Jurkat, Clone E6-1 (cell line): ENCODE results near the gene SZT2.
A peak's percentile ranks its signal among the peaks of the same experiment; 100 is the strongest.
"Not testable (repeated sequence)": the region's sequence is repeated elsewhere in the genome, so short reads cannot be mapped to it uniquely, and the experiment has no call there.

ENCODE experiments used
- DNase-seq: peaks from one replicate; pipeline ENCODE4 v3.0.0-alpha.2; 2011; ENCODE audit warnings: low read depth, low spot score
- H3K4me3 ChIP-seq: 2 replicates; pipeline ENCODE4 v1.5.1; 2011; ENCODE audit warnings: mild to moderate bottlenecking, low read length, control low read depth, moderate library complexity

The SZT2 gene

DNA sequence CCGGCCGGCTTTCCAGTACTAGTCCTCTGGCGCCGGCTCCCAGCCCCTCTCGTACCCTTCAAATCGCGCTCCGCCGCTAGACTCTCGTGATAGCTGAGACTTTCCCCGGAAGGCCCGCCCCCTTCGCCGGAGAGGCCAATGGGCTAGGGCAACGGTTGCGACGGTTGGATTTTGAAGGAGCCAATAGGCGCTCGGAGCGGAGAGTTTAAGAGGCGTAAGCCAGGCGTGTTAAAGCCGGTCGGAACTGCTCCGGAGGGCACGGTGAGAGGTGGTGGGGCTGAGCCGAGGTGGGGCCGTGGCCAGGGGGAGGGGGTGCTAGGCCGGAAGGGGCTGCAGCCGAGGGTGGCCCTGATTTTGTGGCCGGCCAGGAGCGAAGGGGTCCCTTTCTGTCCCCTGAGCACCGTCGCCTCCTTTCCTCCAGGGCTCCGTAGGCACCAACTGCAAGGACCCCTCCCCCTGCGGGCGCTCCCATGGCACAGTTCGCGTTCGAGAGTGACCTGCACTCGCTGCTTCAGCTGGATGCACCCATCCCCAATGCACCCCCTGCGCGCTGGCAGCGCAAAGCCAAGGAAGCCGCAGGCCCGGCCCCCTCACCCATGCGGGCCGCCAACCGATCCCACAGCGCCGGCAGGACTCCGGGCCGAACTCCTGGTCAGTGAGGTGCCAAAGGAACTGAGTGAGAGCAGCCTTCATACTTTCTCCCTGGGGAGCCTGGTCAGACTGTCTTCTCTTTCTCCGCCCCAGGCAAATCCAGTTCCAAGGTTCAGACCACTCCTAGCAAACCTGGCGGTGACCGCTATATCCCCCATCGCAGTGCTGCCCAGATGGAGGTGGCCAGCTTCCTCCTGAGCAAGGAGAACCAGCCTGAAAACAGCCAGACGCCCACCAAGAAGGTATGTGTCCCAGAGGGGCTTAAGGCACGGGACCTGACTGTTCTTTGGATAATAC lies 30.7 kb upstream of the SZT2 start, which contains the start of gene CDC20:
Gene CDC20 (plus strand): TSS at position 236 of the 948 bp plus-strand sequence. CDS start 235 bp downstream, at position 471.
- DNase-seq, result peak; percentile 96
- H3K4me3 ChIP-seq, result peak within 1 kb of the TSS; percentile 92

DNA sequence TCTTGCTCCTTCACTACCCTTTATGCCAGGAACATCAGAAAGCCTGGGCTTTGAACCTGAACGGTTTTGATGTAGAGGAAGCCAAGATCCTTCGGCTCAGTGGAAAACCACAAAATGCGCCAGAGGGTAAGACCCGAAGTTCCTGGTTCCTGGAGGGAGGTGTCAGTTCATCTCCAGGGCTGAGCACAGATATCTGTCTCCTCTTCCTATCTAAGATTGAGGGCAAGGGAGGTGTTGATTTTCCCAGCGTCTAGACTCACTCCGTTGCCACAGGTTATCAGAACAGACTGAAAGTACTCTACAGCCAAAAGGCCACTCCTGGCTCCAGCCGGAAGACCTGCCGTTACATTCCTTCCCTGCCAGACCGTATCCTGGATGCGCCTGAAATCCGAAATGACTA lies 30.0 kb upstream of the SZT2 start:
- peak overlapping the region; percentile 92 for H3K4me3 ChIP-seq
- DNase-seq, result no peak

DNA sequence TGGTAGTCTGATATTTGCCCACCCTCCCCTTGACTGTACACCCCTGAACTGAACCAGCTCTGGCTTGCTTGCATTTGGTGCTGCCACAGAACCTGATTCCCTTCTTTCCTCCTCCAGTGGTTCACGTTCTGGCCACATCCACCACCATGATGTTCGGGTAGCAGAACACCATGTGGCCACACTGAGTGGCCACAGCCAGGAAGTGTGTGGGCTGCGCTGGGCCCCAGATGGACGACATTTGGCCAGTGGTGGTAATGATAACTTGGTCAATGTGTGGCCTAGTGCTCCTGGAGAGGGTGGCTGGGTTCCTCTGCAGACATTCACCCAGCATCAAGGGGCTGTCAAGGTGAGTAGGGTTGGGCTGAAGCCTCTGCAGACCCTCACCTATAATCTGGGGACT lies 29.1 kb upstream of the SZT2 start:
- H3K4me3 ChIP-seq, result no peak overlapping the region
- DNase-seq, result no peak

GRCh38 chr1:43363283-43363934 lies 26.3 kb upstream of the SZT2 start:
- DNase-seq, result no peak
- no peak overlapping the region for H3K4me3 ChIP-seq

- DNase-seq, result no peak
- no peak overlapping the region for H3K4me3 ChIP-seq
Measured at GRCh38 chr1:43363935-43364525, 25.7 kb upstream of the SZT2 start.

DNA sequence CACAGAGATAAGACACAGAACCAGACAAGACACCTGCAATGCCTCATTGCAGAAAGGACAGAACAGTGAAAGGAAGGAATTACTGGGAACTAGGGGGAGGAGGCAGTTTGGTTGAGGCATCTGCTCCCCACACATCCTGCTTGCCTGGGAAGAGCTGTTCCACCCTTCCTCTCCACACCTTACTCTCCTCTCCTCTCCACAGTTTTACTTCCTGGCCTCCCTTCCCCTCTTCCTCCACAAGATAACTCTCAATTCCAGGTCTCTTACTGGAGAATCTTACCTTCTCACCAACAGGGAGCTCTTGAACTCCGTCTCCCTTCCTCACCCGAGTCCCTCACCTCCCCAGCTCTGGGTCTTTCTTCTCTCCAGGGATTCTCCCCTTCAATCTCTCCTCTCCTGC lies 24.0 kb upstream of the SZT2 start:
- no peak overlapping the region for H3K4me3 ChIP-seq
- DNase-seq, result no peak

DNA sequence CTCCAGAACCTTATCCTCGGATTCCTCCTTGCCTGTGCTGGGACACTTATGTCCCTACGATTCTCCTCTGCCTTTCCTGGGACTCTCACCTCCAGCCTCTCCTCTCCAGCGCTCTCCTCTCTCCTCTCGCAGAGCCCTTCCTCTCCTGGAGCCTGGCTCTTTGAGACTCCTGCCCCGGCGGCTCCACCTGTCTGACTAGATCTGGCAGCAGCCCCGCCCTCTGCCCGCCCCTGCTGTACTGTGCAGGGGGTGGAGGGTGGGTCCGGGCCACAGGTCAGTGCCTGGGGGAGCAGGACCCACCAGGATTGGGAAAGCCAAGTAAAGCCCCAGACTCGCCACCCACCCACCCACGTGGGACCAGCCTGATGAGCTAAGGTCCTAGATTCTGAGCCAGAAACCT lies 23.5 kb upstream of the SZT2 start:
- H3K4me3 ChIP-seq, result no peak overlapping the region
- DNase-seq, result no peak

DNA sequence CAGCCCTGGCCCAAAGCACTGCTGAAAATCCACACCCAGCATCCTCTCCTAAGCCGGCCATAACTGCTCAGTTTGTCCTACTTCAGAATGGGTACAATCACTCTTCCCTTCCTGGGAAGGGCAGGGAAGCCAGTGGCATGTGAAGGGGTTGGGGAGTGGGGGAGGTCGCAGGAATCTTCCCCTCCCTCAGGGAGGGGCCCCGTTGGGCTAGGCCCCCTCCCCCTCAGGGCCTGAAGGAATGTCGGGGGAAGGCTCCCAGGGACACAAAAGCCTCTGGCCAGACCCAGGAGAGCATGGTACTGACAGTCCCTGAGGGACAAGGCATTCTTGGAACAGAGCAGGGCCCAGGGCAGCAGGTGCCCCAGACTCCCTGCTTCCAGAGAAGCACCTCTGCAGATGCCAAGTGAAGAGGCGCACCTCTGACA lies 23.1 kb upstream of the SZT2 start:
- DNase-seq, result no peak
- peak overlapping the region; percentile 81 for H3K4me3 ChIP-seq

GRCh38 chr1:43367026-43367903 lies 22.4 kb upstream of the SZT2 start:
- DNase-seq, result no peak
- peak overlapping the region; percentile 81 for H3K4me3 ChIP-seq

DNA sequence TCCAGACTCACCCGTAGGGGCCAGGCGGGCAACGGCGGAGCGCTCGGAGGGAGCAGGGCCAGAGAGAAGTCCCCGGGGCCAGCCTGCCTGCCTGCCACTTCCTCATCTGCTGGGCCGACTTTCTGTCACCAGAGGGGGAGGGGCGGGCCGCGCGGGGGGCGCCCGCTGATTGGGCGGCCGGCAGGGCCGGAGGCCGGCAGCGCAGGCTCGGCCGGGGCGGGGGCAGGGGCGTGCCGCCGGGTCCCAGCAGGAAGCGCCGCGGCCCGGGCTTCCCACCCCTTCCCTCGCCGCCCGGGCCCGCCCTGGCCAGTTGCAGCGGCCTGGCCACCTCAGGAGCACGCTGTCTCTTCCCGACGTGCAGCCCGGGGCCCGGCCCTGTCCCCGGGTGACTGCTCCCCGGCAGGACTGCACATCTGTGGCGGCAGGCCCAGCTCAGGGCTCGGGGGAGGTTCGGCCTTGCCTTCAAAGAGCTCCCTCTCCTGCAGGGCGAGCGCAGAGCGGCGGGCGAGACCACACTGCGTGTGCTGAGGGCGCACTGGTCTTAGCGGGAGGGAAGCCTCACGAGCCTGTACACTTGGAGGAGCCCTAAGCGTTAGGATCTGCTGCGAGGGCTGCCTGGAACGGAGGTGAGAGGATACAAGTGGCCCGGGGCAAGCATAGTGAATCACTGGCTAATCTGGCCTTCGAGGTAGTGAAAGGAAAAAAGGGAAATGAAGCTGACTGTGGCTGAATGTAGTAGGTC lies 21.6 kb upstream of the SZT2 start, which contains the start of gene ELOVL1:
Gene ELOVL1 (minus strand): TSS at position 108 of the 742 bp plus-strand sequence. CDS start 2,402 bp downstream, outside the sequence.
- peak; percentile 61 for DNase-seq

GRCh38 chr1:43368646-43369020 lies 21.1 kb upstream of the SZT2 start:
- DNase-seq, result no peak
- H3K4me3 ChIP-seq, result peak overlapping the region; percentile 81

More for the DNA sequence above, 21.6 kb upstream of the SZT2 start, which contains the start of gene ELOVL1:
- H3K4me3 ChIP-seq, result peak within 1 kb of the TSS; percentile 81

DNA sequence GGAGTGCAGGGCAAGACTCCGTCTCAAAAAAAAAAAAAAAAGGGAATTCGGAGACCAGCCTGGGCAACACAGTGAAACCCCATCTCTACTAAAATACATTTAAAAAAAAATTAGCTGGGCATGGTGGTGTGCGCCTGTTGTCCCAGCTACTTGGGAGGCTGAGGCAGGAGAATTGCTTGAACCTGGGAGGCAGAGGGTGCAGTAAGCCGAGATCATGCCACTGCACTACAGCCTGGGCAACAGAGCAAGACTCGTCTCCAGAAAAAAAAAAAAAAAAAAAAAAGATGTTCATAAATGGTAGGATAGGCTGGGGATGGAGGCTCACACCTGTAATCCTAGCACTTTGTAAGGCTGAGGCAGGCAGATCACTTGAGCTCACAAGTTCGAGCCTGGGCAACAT lies 19.9 kb upstream of the SZT2 start:
- not testable (repeated sequence) for H3K4me3 ChIP-seq, DNase-seq

- DNase-seq, result no peak
- no peak overlapping the region for H3K4me3 ChIP-seq
Measured at GRCh38 chr1:43370564-43370963, 19.1 kb upstream of the SZT2 start.

DNA sequence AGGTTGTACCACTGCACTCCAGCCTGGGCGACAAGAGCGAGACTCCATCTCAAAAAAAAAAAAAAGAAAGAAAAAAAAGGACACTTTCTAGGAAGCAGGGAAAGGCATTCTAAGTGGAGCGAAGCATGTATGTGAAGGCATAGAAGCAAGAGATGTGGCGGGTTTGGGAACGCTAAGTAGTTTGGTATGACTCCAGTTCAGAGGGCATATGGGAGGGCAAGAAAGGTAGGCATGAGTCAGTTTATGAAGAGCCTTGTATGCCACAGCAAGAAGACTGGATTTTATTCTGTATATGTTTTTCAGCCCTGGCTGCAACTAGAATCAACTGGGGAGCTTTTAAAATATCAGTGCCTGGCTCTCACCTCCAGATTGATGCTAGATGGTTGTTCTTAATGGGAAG lies 17.5 kb upstream of the SZT2 start:
- no peak for DNase-seq
- H3K4me3 ChIP-seq, result no peak overlapping the region

DNA sequence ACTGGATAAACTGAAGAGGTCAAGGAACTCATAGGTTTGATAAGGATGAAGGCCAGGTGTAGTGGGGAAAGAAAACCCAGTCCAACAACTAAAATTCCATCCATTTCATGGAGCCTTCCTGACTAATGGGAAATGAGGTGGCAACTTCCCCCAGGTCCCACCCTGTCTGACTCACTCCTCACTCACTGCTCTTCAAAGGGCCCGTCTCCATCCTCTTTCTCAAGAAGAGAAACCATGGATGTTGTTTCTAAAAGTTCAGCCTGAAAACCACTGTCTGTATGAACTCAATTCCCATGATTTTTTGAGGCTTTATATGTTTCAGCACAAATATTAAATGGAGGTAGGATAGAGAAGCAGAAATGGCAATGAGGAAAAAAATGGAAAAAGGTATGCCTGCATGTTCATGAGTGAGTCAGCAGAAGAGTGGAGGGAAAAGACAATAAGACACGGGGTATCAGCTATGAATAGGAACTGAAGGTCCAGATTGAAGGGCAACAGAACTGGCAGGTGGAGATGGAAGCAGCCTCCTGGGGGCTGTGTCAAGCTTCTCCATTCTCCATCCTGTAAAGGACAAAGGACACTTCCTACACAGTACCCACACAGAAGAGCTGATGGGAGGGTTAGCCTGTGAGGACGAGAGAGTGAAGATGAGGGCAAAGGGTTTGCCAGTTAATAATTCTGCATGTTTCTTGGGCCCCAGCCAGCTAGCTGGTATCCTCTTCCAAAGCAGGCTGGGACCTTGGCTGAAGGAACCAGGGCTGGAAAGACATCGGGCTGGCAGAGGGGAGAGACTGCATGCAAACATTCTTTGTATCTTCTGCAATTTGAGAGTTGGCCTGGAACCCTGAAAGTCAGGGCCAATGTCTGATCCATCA lies 16.4 kb upstream of the SZT2 start:
- no peak for DNase-seq
- no peak overlapping the region for H3K4me3 ChIP-seq

GRCh38 chr1:43376723-43377235 lies 12.9 kb upstream of the SZT2 start:
- no peak for DNase-seq
- H3K4me3 ChIP-seq, result no peak overlapping the region

DNA sequence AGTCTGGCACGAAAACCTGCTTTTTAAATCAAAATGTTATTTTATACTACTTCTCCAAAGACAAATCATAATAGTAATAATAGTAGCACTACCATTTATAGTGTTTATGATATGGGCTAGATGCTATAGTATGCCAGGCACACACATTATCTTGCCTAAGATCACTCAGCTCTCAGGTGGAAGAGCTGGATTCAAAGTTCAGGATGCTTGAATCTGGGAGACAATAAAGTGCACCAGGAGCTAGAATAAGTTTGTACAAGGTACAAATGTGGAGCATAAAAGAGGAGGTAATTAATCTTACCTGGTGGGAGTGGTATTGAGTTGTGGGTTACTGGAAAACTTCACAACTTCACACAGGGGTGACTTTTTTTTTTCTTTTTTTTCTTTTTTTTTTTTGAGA lies 11.9 kb upstream of the SZT2 start:
- H3K4me3 ChIP-seq, result no peak overlapping the region
- DNase-seq, result no peak
